NCI-H1436 (cell line): Measurements from ENCODE around the gene EGR2.

Source experiments
- DNase-seq: peaks from one replicate; lab custom pipeline; 2025; lab: John Stamatoyannopoulos, UW

The EGR2 gene

GRCh38 chr10:62816331-62817120 is at the start of gene EGR2:
TSS of gene EGR2 (minus strand) at chr10:62816366. CDS start at chr10:62816029, 337 bp downstream.
- DNase-seq: peak; percentile 65

GRCh38 chr10:62862447-62862846 is 46.3 kb upstream of the EGR2 start:
- no peak for DNase-seq

- no peak for DNase-seq
Observed at GRCh38 chr10:62861507-62861906, 45.3 kb upstream of the EGR2 start.

- DNase-seq: no peak
Observed at GRCh38 chr10:62860946-62861345, 44.8 kb upstream of the EGR2 start.

- no peak for DNase-seq
Observed at GRCh38 chr10:62858364-62858763, 42.2 kb upstream of the EGR2 start.

GRCh38 chr10:62856021-62856420 is 39.9 kb upstream of the EGR2 start:
- no peak for DNase-seq

- no peak for DNase-seq
Observed at GRCh38 chr10:62853710-62854109, 37.5 kb upstream of the EGR2 start.

GRCh38 chr10:62852961-62853702 is 37.0 kb upstream of the EGR2 start:
- no peak for DNase-seq

- DNase-seq: no peak
Observed at GRCh38 chr10:62851442-62851841, 35.3 kb upstream of the EGR2 start.

GRCh38 chr10:62850646-62851045 is 34.5 kb upstream of the EGR2 start:
- DNase-seq: no peak

GRCh38 chr10:62847433-62847832 is 31.3 kb upstream of the EGR2 start:
- no peak for DNase-seq

- no peak for DNase-seq
Observed at GRCh38 chr10:62844280-62845011, 28.3 kb upstream of the EGR2 start.

GRCh38 chr10:62843600-62843999 is 27.4 kb upstream of the EGR2 start:
- no peak for DNase-seq

GRCh38 chr10:62842983-62843382 is 26.8 kb upstream of the EGR2 start:
- no peak for DNase-seq

- DNase-seq: no peak
Observed at GRCh38 chr10:62839590-62839989, 23.4 kb upstream of the EGR2 start.

GRCh38 chr10:62831346-62831745 is 15.2 kb upstream of the EGR2 start:
- DNase-seq: no peak

GRCh38 chr10:62830679-62831078 is 14.5 kb upstream of the EGR2 start:
- DNase-seq: no peak

GRCh38 chr10:62829622-62830021 is 13.5 kb upstream of the EGR2 start:
- DNase-seq: no peak

- DNase-seq: no peak
Observed at GRCh38 chr10:62826273-62826672, 10.1 kb upstream of the EGR2 start.

GRCh38 chr10:62820586-62820985 is 4.4 kb upstream of the EGR2 start:
- no peak for DNase-seq

- DNase-seq: no peak
Observed at GRCh38 chr10:62819141-62819920, 3.2 kb upstream of the EGR2 start.

- DNase-seq: no peak
Observed at GRCh38 chr10:62818426-62819011, 2.4 kb upstream of the EGR2 start.
